ENCODE measurements around the gene PNMA8A. TPM values are rescaled to one million over a fixed set of nuclear protein-coding genes. Genes with fewer than 3 reads are reported as not detected.
A peak's percentile ranks its signal among the peaks of the same experiment; 100 is the strongest.

The PNMA8A gene
- total and polyA plus RNA-seq, 2 of the 13 experiments (the other 11 are each of a cell fraction or from before 2014, with no cell fraction given) = 0.13 to 0.51 TPM

DNA sequence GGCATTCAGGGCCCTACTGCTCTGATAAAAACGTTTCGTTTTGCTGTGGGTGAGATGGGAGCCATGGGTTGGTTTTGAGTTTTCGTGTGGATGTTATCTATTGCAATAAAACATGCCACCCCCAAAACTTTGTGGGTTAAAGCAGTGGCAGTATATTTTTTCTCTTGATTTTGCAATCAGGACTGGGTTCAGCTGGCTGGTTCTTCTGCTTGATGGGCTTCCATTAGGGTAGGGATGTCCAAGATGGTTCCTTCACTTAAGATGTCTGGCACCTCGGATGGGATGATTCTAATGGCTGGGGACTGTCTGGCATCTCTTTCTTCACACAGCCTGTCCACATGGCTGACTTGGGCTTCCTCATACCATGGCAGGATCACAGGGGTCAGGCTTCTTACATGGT is 39.9 kb upstream of the PNMA8A start:
- in situ Hi-C loops (cut with HindIII; ENCODE audit: extremely low pct_ligation_motif_present, low pct_unique_long_range_greater_than_20kb) = no loop called here
- ChIA-PET CTCF (ENCODE audit: low intra/inter-chr PET ratio, low total read pairs) (interaction anchor here (5.7 kb wide), 1 partner anchor 116 kb away, joined by 59 read pairs; no protein-coding TSS in a partner anchor), POLR2A (no interaction called here)
- H3K79me2 ChIP-seq (ENCODE audit: insufficient read depth, low read length) = no peaks in the 10 kb centered on the region
- TF ChIP-seq AHR (CRISPR knock-in tag; IDR thresholded peaks at IDR 0.05) (no peak), ZNF331 (CRISPR knock-in tag; IDR thresholded peaks at IDR 0.05) (peak; percentile 99)
- no peak overlapping the region for H3K4me3 ChIP-seq (replicated peaks in 1 of 3; ENCODE audit: insufficient read depth in 1 of 3, low read depth in 2 of 3, low read length in 3 of 3)
- H3K27me3 ChIP-seq (ENCODE audit: control insufficient read depth in 1 of 2, insufficient read depth in 2 of 2, low read length in 2 of 2) = no peaks in the 10 kb centered on the region
- no peak overlapping the region for H2AFZ ChIP-seq (ENCODE audit: low read length)
- FAIRE-seq (no peak), ATAC-seq (no peak), DNase-seq (ENCODE audit: low spot score) (no peak)
- H3K4me1 ChIP-seq (ENCODE audit: insufficient read depth, low read length) = no peaks in the 10 kb centered on the region
- WGBS (ENCODE audit: low lambda C conversion rate) = 0% methylated on average over 2 of the region's 4 CpGs
- intact Hi-C loops (cut with micrococcal nuclease; ENCODE audit: unreplicated experiment) = loop anchor here (5.0 to 10.0 kb wide), 2 partner anchors 109 to 226 kb away; no protein-coding TSS in a partner anchor
- H4K20me1 ChIP-seq (ENCODE audit: insufficient read depth, low read length) = no peaks in the 10 kb centered on the region
- no peak overlapping the region for H3K27ac ChIP-seq (ENCODE audit: extremely low read length, insufficient read depth, low read length)
- H3K9ac ChIP-seq (ENCODE audit: insufficient read depth, low read depth, low read length) = no peak overlapping the region
- no peaks in the 10 kb centered on the region for H3K36me3 ChIP-seq (replicated peaks in 1 of 2; ENCODE audit: control insufficient read depth in 1 of 2, insufficient read depth in 2 of 2, low read length in 2 of 2)
- H3K4me2 ChIP-seq (ENCODE audit: low read depth, low read length) = no peak overlapping the region
- H3K9me3 ChIP-seq (ENCODE audit: low read length) = peaks cover 6% of the 10 kb centered on the region
- no TSS peak for BruUV-seq (replicated peaks)

GRCh38 chr19:46508206-46508605 is 36.8 kb upstream of the PNMA8A start:
- Histone ChIP-seq H3K27me3 (ENCODE audit: control insufficient read depth in 1 of 2, insufficient read depth in 2 of 2, low read length in 2 of 2) (no peaks in the 10 kb centered on the region), H3K4me1 (ENCODE audit: insufficient read depth, low read length) (no peaks in the 10 kb centered on the region; the same call in 1 of the 2 replicates), H3K4me3 (replicated peaks in 1 of 3; ENCODE audit: insufficient read depth in 1 of 3, low read depth in 2 of 3, low read length in 3 of 3) (no peak overlapping the region), H3K9ac (ENCODE audit: insufficient read depth, low read depth, low read length) (no peak overlapping the region), H2AFZ (ENCODE audit: low read length) (no peak overlapping the region), H4K20me1 (ENCODE audit: insufficient read depth, low read length) (no peaks in the 10 kb centered on the region), H3K79me2 (ENCODE audit: insufficient read depth, low read length) (no peaks in the 10 kb centered on the region), H3K9me3 (ENCODE audit: low read length) (peaks cover 6% of the 10 kb centered on the region), H3K27ac (ENCODE audit: extremely low read length, insufficient read depth, low read length) (no peak overlapping the region), H3K4me2 (ENCODE audit: low read depth, low read length) (no peak overlapping the region), H3K36me3 (replicated peaks in 1 of 2; ENCODE audit: control insufficient read depth in 1 of 2, insufficient read depth in 2 of 2, low read length in 2 of 2) (no peaks in the 10 kb centered on the region)
- FAIRE-seq (no peak), ATAC-seq (no peak), DNase-seq (ENCODE audit: low spot score) (no peak)
- ChIA-PET CTCF (ENCODE audit: low intra/inter-chr PET ratio, low total read pairs) (no interaction called here), POLR2A (no interaction called here)
- no TSS peak for BruUV-seq (replicated peaks)
- 69% methylated on average over 2 of the region's 2 CpGs for WGBS (ENCODE audit: low lambda C conversion rate)
- intact Hi-C loops (cut with micrococcal nuclease; ENCODE audit: unreplicated experiment) (no loop called here), in situ Hi-C loops (cut with HindIII; ENCODE audit: extremely low pct_ligation_motif_present, low pct_unique_long_range_greater_than_20kb) (no loop called here)
- TF ChIP-seq NCOR1 (IDR thresholded peaks at IDR 0.05; ENCODE audit: borderline replicate concordance, low read length) = no peak
- TF ChIP-seq MYPOP (CRISPR knock-in tag; IDR thresholded peaks at IDR 0.05) = no peak
- no peak for TF ChIP-seq TBP (CRISPR knock-in tag; IDR thresholded peaks at IDR 0.05)
- TF ChIP-seq ZNF17 (CRISPR knock-in tag; IDR thresholded peaks at IDR 0.05) = no peak
- TF ChIP-seq NCOA5 (CRISPR knock-in tag; IDR thresholded peaks at IDR 0.05) = no peak
- TF ChIP-seq, protein P1, sequence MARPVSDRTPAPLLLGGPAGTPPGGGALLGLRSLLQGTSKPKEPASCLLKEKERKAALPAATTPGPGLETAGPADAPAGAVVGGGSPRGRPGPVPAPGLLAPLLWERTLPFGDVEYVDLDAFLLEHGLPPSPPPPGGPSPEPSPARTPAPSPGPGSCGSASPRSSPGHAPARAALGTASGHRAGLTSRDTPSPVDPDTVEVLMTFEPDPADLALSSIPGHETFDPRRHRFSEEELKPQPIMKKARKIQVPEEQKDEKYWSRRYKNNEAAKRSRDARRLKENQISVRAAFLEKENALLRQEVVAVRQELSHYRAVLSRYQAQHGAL (CRISPR knock-in tag; IDR thresholded peaks at IDR 0.05; ENCODE audit: not compliant biosample characterization) = no peak
- no peak for TF ChIP-seq HOXA5 (CRISPR knock-in tag; IDR thresholded peaks at IDR 0.05)
- no peak for TF ChIP-seq ZNF101 (CRISPR knock-in tag; IDR thresholded peaks at IDR 0.05; ENCODE audit: borderline replicate concordance, low read depth)
- TF ChIP-seq SP140L (CRISPR knock-in tag; IDR thresholded peaks at IDR 0.05; ENCODE audit: borderline replicate concordance) = no peak
- TF ChIP-seq HDAC2 (CRISPR knock-in tag; IDR thresholded peaks at IDR 0.05) = no peak
- no peak for TF ChIP-seq JARID2 (CRISPR knock-in tag; IDR thresholded peaks at IDR 0.05; ENCODE audit: insufficient replicate concordance)
- TF ChIP-seq MEF2D (CRISPR knock-in tag; IDR thresholded peaks at IDR 0.05) = no peak
- TF ChIP-seq HOXA7 (CRISPR knock-in tag; IDR thresholded peaks at IDR 0.05) = no peak
- no peak for TF ChIP-seq ISL2 (CRISPR knock-in tag; IDR thresholded peaks at IDR 0.05)
- no peak for TF ChIP-seq ZNF225 (CRISPR knock-in tag; IDR thresholded peaks at IDR 0.05)
- TF ChIP-seq ZMYM4 (CRISPR knock-in tag; IDR thresholded peaks at IDR 0.05) = no peak
- TF ChIP-seq ZBTB14 (CRISPR knock-in tag; IDR thresholded peaks at IDR 0.05) = no peak

Data from HepG2 (cell line).